ENCODE measurements around the gene COMTD1.

DNA sequence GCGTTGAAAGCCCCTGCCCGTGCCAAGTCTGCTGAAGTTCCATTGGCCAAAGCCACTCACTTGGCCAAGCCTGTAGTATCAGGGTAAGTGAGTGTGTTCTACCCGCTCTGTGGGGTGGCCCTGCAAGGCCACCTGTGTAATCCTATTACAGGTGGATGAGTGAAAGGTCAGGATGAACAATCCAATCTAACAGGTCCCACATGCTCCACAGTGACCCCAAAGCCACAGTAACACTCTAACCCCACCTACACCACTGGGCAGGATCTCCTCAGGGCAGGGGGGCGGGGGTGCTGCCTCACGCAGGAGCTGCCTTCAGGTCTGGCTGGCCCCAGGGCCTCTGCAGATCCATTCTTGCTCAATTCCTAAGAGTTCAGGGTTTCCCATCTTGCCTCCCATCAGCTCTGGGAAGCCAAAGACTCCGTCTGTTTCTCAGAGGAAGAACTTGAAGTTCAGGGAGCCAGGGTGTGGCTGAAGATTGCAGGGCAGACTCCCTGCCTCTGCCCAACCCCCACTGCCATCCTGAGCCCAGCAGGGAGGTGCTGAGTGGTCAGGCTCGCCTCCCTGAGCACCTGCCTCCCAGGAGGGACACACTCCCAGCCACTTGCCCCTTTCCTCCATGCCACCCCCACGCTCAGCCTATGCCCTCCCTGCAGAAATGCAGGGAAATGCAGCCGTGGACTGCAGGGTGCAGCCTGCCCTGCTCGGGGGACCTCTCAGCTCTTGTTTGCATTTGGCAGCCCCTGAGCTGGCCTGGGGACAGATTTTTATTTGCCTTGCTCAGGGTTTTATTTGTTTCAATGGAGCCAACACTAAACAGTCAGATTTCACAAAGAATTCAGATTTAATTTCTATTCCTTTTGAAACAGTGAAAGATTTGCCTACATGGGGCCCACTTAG lies 9.8 kb upstream of the COMTD1 start:
- no peak for TF ChIP-seq CTCF (conservative IDR thresholded peaks at IDR 0.05; ENCODE audit: low read length)
- no peak for TF ChIP-seq EZH2phosphoT487 (IDR thresholded peaks at IDR 0.05; ENCODE audit: borderline replicate concordance, low read depth, low read length)
